ENCODE results near the gene IMPACT. TPM values are rescaled to one million over a fixed set of nuclear protein-coding genes. Genes with fewer than 3 reads are reported as not detected.

The IMPACT gene
- total and polyA plus RNA-seq, 2 donors (not counting 1 experiment from before 2014, with no cell fraction given) = 5.0 to 11.1 TPM

GRCh38 chr18:24456549-24456948, 30.1 kb downstream of the IMPACT start:
- no peak overlapping the region for H3K27ac ChIP-seq (ENCODE audit: low read length in 2 of 2)
- no peaks in the 10 kb centered on the region for H4K20me1 ChIP-seq (ENCODE audit: control insufficient read depth, insufficient read depth, low read length, poor library complexity, severe bottlenecking)
- DNase-seq (no peak), ATAC-seq (ENCODE audit: low read depth) (no peak)
- H3K4me3 Mint-ChIP-seq = no peak overlapping the region
- H3K4me3 ChIP-seq (ENCODE audit: control extremely low read depth in 1 of 5, extremely low read depth in 1 of 5, insufficient read depth in 1 of 5, low read depth in 2 of 5, low read length in 4 of 5) = no peak overlapping the region
- no peak overlapping the region for H3K9ac ChIP-seq (ENCODE audit: low read length)
- WGBS (ENCODE audit: insufficient coverage) = no CpG with 5 or more reads among the region's 4 CpGs
- H3K4me1 Mint-ChIP-seq = no peaks in the 10 kb centered on the region
- ChIA-PET POLR2A (no interaction called here), CTCF (interaction anchor here (1.2 kb wide), 1 partner anchor 32 kb away, joined by 3 read pairs; no protein-coding TSS in a partner anchor)
- no peak overlapping the region for H2AFZ ChIP-seq (ENCODE audit: insufficient read depth, low read depth, low read length, poor library complexity, severe bottlenecking)
- no peaks in the 10 kb centered on the region for H3K27me3 Mint-ChIP-seq
- TF ChIP-seq EZH2 (IDR thresholded peaks at IDR 0.05; ENCODE audit: borderline replicate concordance, insufficient read depth, low read depth, low read length, poor library complexity, severe bottlenecking) (no peak), CTCF (IDR thresholded peaks at IDR 0.05) (no peak)
- no peaks in the 10 kb centered on the region for H3K79me2 ChIP-seq (ENCODE audit: control insufficient read depth, insufficient read depth, low read length)
- H3K4me2 ChIP-seq (replicated peaks; ENCODE audit: low read depth, low read length, poor library complexity, severe bottlenecking) = no peak overlapping the region
- peaks cover 0 to 3% of the 10 kb centered on the region in 2 experiments for H3K36me3 ChIP-seq (replicated peaks in 1 of 2; ENCODE audit: control extremely low read depth in 1 of 2, control insufficient read depth in 1 of 2, extremely low read depth in 1 of 2, insufficient read depth in 2 of 2, low read length in 1 of 2)
- no peaks in the 10 kb centered on the region for H3K4me1 ChIP-seq (ENCODE audit: control insufficient read depth in 2 of 2, insufficient read depth in 2 of 2, low read length in 2 of 2)
- intact Hi-C loops (cut with micrococcal nuclease) = no loop called here
- no peaks in the 10 kb centered on the region for H3K27me3 ChIP-seq (replicated peaks in 1 of 4; ENCODE audit: control extremely low read depth in 1 of 4, control insufficient read depth in 3 of 4, insufficient read depth in 4 of 4, low read length in 3 of 4)
- no peaks in the 10 kb centered on the region for H3K9me3 Mint-ChIP-seq (ENCODE audit: insufficient read depth)
- H3K27ac Mint-ChIP-seq = no peak overlapping the region
- H3K9me3 ChIP-seq (ENCODE audit: control extremely low read depth in 1 of 3, control insufficient read depth in 2 of 3, insufficient read depth in 1 of 3, low read length in 2 of 3) = no peaks in the 10 kb centered on the region

- no peak for ATAC-seq (ENCODE audit: low read depth)
- no peak overlapping the region for H3K9ac ChIP-seq (ENCODE audit: low read length)
- Mint-ChIP-seq H3K27ac (no peak overlapping the region), H3K4me3 (no peak overlapping the region), H3K4me1 (no peaks in the 10 kb centered on the region), H3K9me3 (ENCODE audit: insufficient read depth) (no peaks in the 10 kb centered on the region), H3K27me3 (peaks cover 4% of the 10 kb centered on the region)
- ChIA-PET CTCF (interaction anchor here (1.5 kb wide), 1 partner anchor 29 kb away, joined by 4 read pairs; no protein-coding TSS in a partner anchor), POLR2A (no interaction called here)
- H3K79me2 ChIP-seq (ENCODE audit: control insufficient read depth, insufficient read depth, low read length) = no peaks in the 10 kb centered on the region
- H3K36me3 ChIP-seq (replicated peaks in 1 of 2; ENCODE audit: control extremely low read depth in 1 of 2, control insufficient read depth in 1 of 2, extremely low read depth in 1 of 2, insufficient read depth in 2 of 2, low read length in 1 of 2) = no peaks in the 10 kb centered on the region
- no peak overlapping the region for H3K4me2 ChIP-seq (replicated peaks; ENCODE audit: low read depth, low read length, poor library complexity, severe bottlenecking)
- WGBS (ENCODE audit: insufficient coverage) = 94% methylated on average over 2 of the region's 4 CpGs
- no peaks in the 10 kb centered on the region for H3K4me1 ChIP-seq (ENCODE audit: control insufficient read depth in 2 of 2, insufficient read depth in 2 of 2, low read length in 2 of 2)
- no peaks in the 10 kb centered on the region for H3K9me3 ChIP-seq (ENCODE audit: control extremely low read depth in 1 of 3, control insufficient read depth in 2 of 3, insufficient read depth in 1 of 3, low read length in 2 of 3)
- H3K27ac ChIP-seq (ENCODE audit: low read length in 2 of 2) = no peak overlapping the region
- TF ChIP-seq EZH2 (IDR thresholded peaks at IDR 0.05; ENCODE audit: borderline replicate concordance, insufficient read depth, low read depth, low read length, poor library complexity, severe bottlenecking) (no peak), CTCF (IDR thresholded peaks at IDR 0.05) (no peak)
- H3K27me3 ChIP-seq (replicated peaks in 1 of 4; ENCODE audit: control extremely low read depth in 1 of 4, control insufficient read depth in 3 of 4, insufficient read depth in 4 of 4, low read length in 3 of 4) = no peaks in the 10 kb centered on the region
- H2AFZ ChIP-seq (ENCODE audit: insufficient read depth, low read depth, low read length, poor library complexity, severe bottlenecking) = no peak overlapping the region
- DNase-seq = no peak
- H3K4me3 ChIP-seq (ENCODE audit: control extremely low read depth in 1 of 5, extremely low read depth in 1 of 5, insufficient read depth in 1 of 5, low read depth in 2 of 5, low read length in 4 of 5) = no peak overlapping the region
- intact Hi-C loops (cut with micrococcal nuclease) = no loop called here
- no peaks in the 10 kb centered on the region for H4K20me1 ChIP-seq (ENCODE audit: control insufficient read depth, insufficient read depth, low read length, poor library complexity, severe bottlenecking)
These were observed 33.3 kb downstream of the IMPACT start for GRCh38 chr18:24459772-24460171.
